Neural progenitor cell (in vitro differentiated cells): Measurements from ENCODE around the gene ADGB. TPM values are rescaled to one million over a fixed set of nuclear protein-coding genes. Genes with fewer than 3 reads are reported as not detected.

Experiments
- DNase-seq: peaks from one replicate; pipeline ENCODE4 v3.0.0-alpha.2; 2016; ENCODE audit warnings: low spot score
- H2AFZ ChIP-seq: fragments of 200-600 bp; sonication (generic); replicated peaks from 2 replicates; pipeline ENCODE4 v1.6.1; 2016; ENCODE audit warnings: antibody characterized with exemption
- H3F3A ChIP-seq: fragments of 200-600 bp; sonication (generic); 2 replicates; pipeline ENCODE4 v1.6.1; 2016; ENCODE audit warnings: antibody characterized with exemption, low read depth
- H3K27ac ChIP-seq: fragments of 200-600 bp; sonication (generic); 2 replicates; pipeline ENCODE4 v1.5.1; 2016; ENCODE audit warnings: mild to moderate bottlenecking
- H3K27me3 ChIP-seq: fragments of 200-600 bp; sonication (generic); 2 replicates; pipeline ENCODE4 v1.6.1; 2016; ENCODE audit warnings: mild to moderate bottlenecking, moderate library complexity
- H3K36me3 ChIP-seq: fragments of 200-600 bp; sonication (generic); 2 replicates; pipeline ENCODE4 v1.5.1; 2016
- H3K4me1 ChIP-seq: fragments of 200-600 bp; sonication (generic); 2 replicates; pipeline ENCODE4 v1.6.1; 2016; ENCODE audit warnings: mixed run types
- H3K4me2 ChIP-seq: fragments of 200-600 bp; sonication (generic); 2 replicates; pipeline ENCODE4 v1.6.1; 2016
- H3K4me3 ChIP-seq: fragments of 200-600 bp; sonication (generic); 2 replicates; pipeline ENCODE4 v1.5.1; 2016
- H3K79me2 ChIP-seq: fragments of 200-600 bp; sonication (generic); 2 replicates; pipeline ENCODE4 v1.6.1; 2016; ENCODE audit warnings: low read depth
- H3K9ac ChIP-seq: fragments of 200-600 bp; sonication (generic); 2 replicates; pipeline ENCODE4 v1.6.1; 2016
- H3K9me3 ChIP-seq: fragments of 200-600 bp; sonication (generic); 2 replicates; pipeline ENCODE4 v1.5.1; 2016; ENCODE audit warnings: low read depth
- H4K20me1 ChIP-seq: fragments of 200-600 bp; sonication (generic); 2 replicates; pipeline ENCODE4 v1.6.1; 2016; ENCODE audit warnings: low read depth
- H3K27ac Mint-ChIP-seq: 3 replicates; pipeline ENCODE4 v1.8.0; 2021; ENCODE audit warnings: mixed read lengths
- H3K27me3 Mint-ChIP-seq: 2 replicates; pipeline ENCODE4 v1.8.0; 2022; ENCODE audit warnings: low read depth, mild to moderate bottlenecking, inconsistent platforms, moderate library complexity, mixed read lengths; ENCODE audit not compliant: insufficient read depth
- H3K36me3 Mint-ChIP-seq: 3 replicates; pipeline ENCODE4 v1.8.0; 2021; ENCODE audit warnings: mixed read lengths
- H3K4me1 Mint-ChIP-seq: 3 replicates; pipeline ENCODE4 v1.8.0; 2021; ENCODE audit warnings: mixed read lengths
- H3K4me3 Mint-ChIP-seq: 3 replicates; pipeline ENCODE4 v1.8.0; 2021; ENCODE audit warnings: mild to moderate bottlenecking, moderate library complexity, mixed read lengths
- H3K9me3 Mint-ChIP-seq: 3 replicates; pipeline ENCODE4 v1.8.0; 2020; ENCODE audit warnings: mixed read lengths
- CTCF ChIP-seq: fragments of 200-600 bp; sonication (generic); IDR thresholded peaks from 2 replicates; pipeline ENCODE4 v1.5.1; 2017; ENCODE audit warnings: antibody characterized with exemption, mild to moderate bottlenecking
- EZH2 ChIP-seq: fragments of 200-600 bp; sonication (generic); IDR thresholded peaks from 2 replicates; pipeline ENCODE4 v1.6.1; 2017; ENCODE audit warnings: antibody characterized with exemption, mild to moderate bottlenecking, moderate library complexity
- EZH2phosphoT487 ChIP-seq: fragments of 200-600 bp; sonication (generic); IDR thresholded peaks from 2 replicates; pipeline ENCODE4 v1.6.1; 2017; ENCODE audit warnings: antibody characterized with exemption
- total RNA-seq: library from RNA; depleted of rRNA; stranded (reverse); fragments of >200 nt; gene quantifications from 2 replicates; pipeline ENCODE4 v1.2.3, GENCODE V29; 2015; ENCODE audit warnings: low replicate concordance

The ADGB gene
- total RNA-seq, 1 donor from 2014 or later: not detected

DNA sequence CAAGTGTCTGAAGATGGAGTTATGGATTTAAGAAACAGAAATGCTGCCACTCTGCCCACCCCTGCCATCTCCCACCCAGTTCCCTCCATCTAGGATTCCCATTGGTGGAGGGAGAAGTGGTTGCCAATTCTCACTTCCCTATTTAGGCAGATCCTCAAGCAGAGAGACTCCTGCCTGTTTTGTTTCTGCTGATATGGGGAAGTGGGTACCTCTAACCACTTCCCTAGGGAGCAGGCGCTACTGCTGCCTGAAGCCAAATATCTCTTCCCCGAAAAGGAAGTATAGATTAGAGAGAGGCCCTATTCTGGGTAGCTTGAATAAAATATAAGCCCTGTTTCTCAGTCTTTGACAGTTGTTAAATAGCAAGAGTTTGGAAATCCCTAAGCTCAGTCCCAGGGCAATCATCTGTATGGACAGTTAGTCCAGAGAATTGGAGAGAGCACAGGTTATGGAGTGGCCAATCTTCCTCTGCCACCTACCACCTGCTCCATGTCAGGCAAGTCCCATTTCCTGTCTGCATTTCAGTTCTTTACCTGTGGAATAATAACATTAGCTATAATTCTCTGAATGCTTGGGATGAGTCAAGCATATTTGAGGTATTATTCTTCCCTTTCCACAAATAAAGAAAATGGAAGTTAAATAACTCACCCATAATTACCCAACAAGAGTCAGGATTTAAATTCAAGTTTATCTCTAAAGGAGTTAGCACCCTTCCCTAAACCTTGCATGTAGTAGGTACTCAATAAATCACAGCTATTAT is 2.6 kb upstream of the ADGB start:
- H4K20me1 ChIP-seq: no peaks in the 10 kb centered on the region
- Mint-ChIP-seq H3K9me3 (no peaks in the 10 kb centered on the region), H3K4me3 (no peak overlapping the region), H3K4me1 (peaks cover 15% of the 10 kb centered on the region), H3K27me3 (peaks cover 2% of the 10 kb centered on the region), H3K27ac (no peak overlapping the region), H3K36me3 (no peaks in the 10 kb centered on the region)
- peaks cover 6% of the 10 kb centered on the region for H3K27me3 ChIP-seq
- no peaks in the 10 kb centered on the region for H3K9me3 ChIP-seq
- H3F3A ChIP-seq: no peaks in the 10 kb centered on the region
- H3K4me3 ChIP-seq: no peak overlapping the region
- H3K4me1 ChIP-seq: no peaks in the 10 kb centered on the region
- no peaks in the 10 kb centered on the region for H3K79me2 ChIP-seq
- H3K36me3 ChIP-seq: no peaks in the 10 kb centered on the region
- no peak for TF ChIP-seq CTCF
- TF ChIP-seq EZH2: no peak
- TF ChIP-seq EZH2phosphoT487: no peak
- H3K9ac ChIP-seq: no peak overlapping the region
- no peak overlapping the region for H2AFZ ChIP-seq
- no peak overlapping the region for H3K27ac ChIP-seq
- DNase-seq: no peak
- no peak overlapping the region for H3K4me2 ChIP-seq

- TF ChIP-seq CTCF (no peak), EZH2 (no peak), EZH2phosphoT487 (no peak)
- Mint-ChIP-seq H3K4me3 (no peak overlapping the region), H3K9me3 (no peaks in the 10 kb centered on the region), H3K27ac (no peak overlapping the region), H3K27me3 (peaks cover 4% of the 10 kb centered on the region), H3K4me1 (peaks cover 23% of the 10 kb centered on the region), H3K36me3 (no peaks in the 10 kb centered on the region)
- no peaks in the 10 kb centered on the region for H3K36me3 ChIP-seq
- no peaks in the 10 kb centered on the region for H4K20me1 ChIP-seq
- no peak overlapping the region for H3K4me3 ChIP-seq
- no peaks in the 10 kb centered on the region for H3K4me1 ChIP-seq
- no peak overlapping the region for H3K27ac ChIP-seq
- H3K9ac ChIP-seq: no peak overlapping the region
- no peaks in the 10 kb centered on the region for H3F3A ChIP-seq
- H3K4me2 ChIP-seq: no peak overlapping the region
- no peaks in the 10 kb centered on the region for H3K79me2 ChIP-seq
- no peak overlapping the region for H2AFZ ChIP-seq
- no peaks in the 10 kb centered on the region for H3K9me3 ChIP-seq
- H3K27me3 ChIP-seq: peaks cover 6% of the 10 kb centered on the region
- DNase-seq: no peak
These were observed 2.6 kb downstream of the ADGB start for GRCh38 chr6:146601352-146601751.

- Histone ChIP-seq H3K4me1 (no peaks in the 10 kb centered on the region), H3K27me3 (peaks cover 6% of the 10 kb centered on the region), H3K27ac (no peak overlapping the region), H3K9ac (no peak overlapping the region), H2AFZ (no peak overlapping the region), H4K20me1 (no peaks in the 10 kb centered on the region), H3K4me2 (no peak overlapping the region), H3K79me2 (no peaks in the 10 kb centered on the region), H3F3A (no peaks in the 10 kb centered on the region), H3K4me3 (no peak overlapping the region), H3K36me3 (no peaks in the 10 kb centered on the region), H3K9me3 (no peaks in the 10 kb centered on the region)
- peaks cover 4% of the 10 kb centered on the region for H3K27me3 Mint-ChIP-seq
- no peak overlapping the region for H3K4me3 Mint-ChIP-seq
- no peak overlapping the region for H3K27ac Mint-ChIP-seq
- no peak for DNase-seq
- H3K36me3 Mint-ChIP-seq: no peaks in the 10 kb centered on the region
- H3K4me1 Mint-ChIP-seq: peaks cover 23% of the 10 kb centered on the region
- H3K9me3 Mint-ChIP-seq: peaks cover 6% of the 10 kb centered on the region
- TF ChIP-seq CTCF (no peak), EZH2 (no peak), EZH2phosphoT487 (no peak)
These were observed 3.8 kb downstream of the ADGB start for GRCh38 chr6:146602526-146602925.
